ENCODE data around the gene LITAF. TPM values are rescaled to one million over a fixed set of nuclear protein-coding genes. Genes with fewer than 3 reads are reported as not detected.

The LITAF gene
- total RNA-seq, 1 experiment from 2014 or later, result 84.2 TPM

GRCh38 chr16:11588321-11589197 lies 1.8 kb upstream of the LITAF start:
- Histone ChIP-seq H3K27ac (ENCODE audit: low read depth, low read length) (no peak overlapping the region), H3K36me3 (ENCODE audit: control insufficient read depth in 1 of 2, insufficient read depth in 2 of 2, low read length in 2 of 2) (no peaks in the 10 kb centered on the region), H3K9ac (ENCODE audit: low read length) (no peak overlapping the region), H3K27me3 (ENCODE audit: insufficient read depth, low read length) (no peaks in the 10 kb centered on the region), H4K20me1 (ENCODE audit: insufficient read depth) (no peaks in the 10 kb centered on the region), H3K4me1 (ENCODE audit: control insufficient read depth in 1 of 2, insufficient read depth in 2 of 2, low read length in 2 of 2) (peaks cover 13 to 28% of the 10 kb centered on the region in 2 experiments), H2AFZ (ENCODE audit: low read depth, low read length, poor library complexity, severe bottlenecking) (no peak overlapping the region), H3K4me3 (replicated peaks in 1 of 2; ENCODE audit: low read depth in 1 of 2, low read length in 2 of 2) (no peak overlapping the region), H3K4me2 (ENCODE audit: low read length) (no peak overlapping the region), H3K9me3 (ENCODE audit: control insufficient read depth in 1 of 2, insufficient read depth in 1 of 2, low read depth in 1 of 2, low read length in 2 of 2) (no peaks in the 10 kb centered on the region), H3K79me2 (ENCODE audit: insufficient read depth, low read length) (peaks cover 31% of the 10 kb centered on the region), H3K9me2 (ENCODE audit: insufficient read depth) (no peaks in the 10 kb centered on the region)
- no TSS peak for BruUV-seq (replicated peaks)
- no peak for ATAC-seq
- CTCF ChIA-PET, result no interaction called here
- POLR2A ChIA-PET, result interaction anchor here (0.6 to 1.7 kb wide), 2 partner anchors 9 to 584 kb away, joined by 3 to 9 read pairs; no protein-coding TSS in a partner anchor
- RAD21 ChIA-PET (ENCODE audit: low non-redundant PET in 1 of 2, low total read pairs in 2 of 2, uncharacterized antibody in 2 of 2, unreplicated experiment in 2 of 2), result no interaction called here
- no peak for TF ChIP-seq CBX3 (IDR thresholded peaks at IDR 0.05; ENCODE audit: low read depth)
- TF ChIP-seq RAD21 (IDR thresholded peaks at IDR 0.05; ENCODE audit: low read depth), result no peak
- TF ChIP-seq POLR2A (IDR thresholded peaks at IDR 0.05; ENCODE audit: borderline replicate concordance, extremely low read depth, insufficient read depth, insufficient read length), result no peak
- DNase-seq (ENCODE audit: low read depth, low spot score), result no peak
- intact Hi-C loops (cut with micrococcal nuclease), result no loop called here

- DNase-seq (ENCODE audit: low read depth, low spot score), result no peak
- Histone ChIP-seq H3K27me3 (ENCODE audit: insufficient read depth, low read length) (no peaks in the 10 kb centered on the region), H3K4me2 (ENCODE audit: low read length) (peak overlapping the region; percentile 98), H2AFZ (ENCODE audit: low read depth, low read length, poor library complexity, severe bottlenecking) (peak overlapping the region; percentile 45), H3K9me2 (ENCODE audit: insufficient read depth) (no peaks in the 10 kb centered on the region), H3K9me3 (ENCODE audit: control insufficient read depth in 1 of 2, insufficient read depth in 1 of 2, low read depth in 1 of 2, low read length in 2 of 2) (no peaks in the 10 kb centered on the region), H3K27ac (ENCODE audit: low read depth, low read length) (peak overlapping the region; percentile 70), H3K9ac (ENCODE audit: low read length) (peak overlapping the region; percentile 73), H3K36me3 (ENCODE audit: control insufficient read depth in 1 of 2, insufficient read depth in 2 of 2, low read length in 2 of 2) (no peaks in the 10 kb centered on the region), H3K4me1 (ENCODE audit: control insufficient read depth in 1 of 2, insufficient read depth in 2 of 2, low read length in 2 of 2) (peaks cover 13 to 28% of the 10 kb centered on the region in 2 experiments), H3K4me3 (replicated peaks in 1 of 2; ENCODE audit: low read depth in 1 of 2, low read length in 2 of 2) (peak overlapping the region; percentile 63 to 83), H4K20me1 (ENCODE audit: insufficient read depth) (no peaks in the 10 kb centered on the region), H3K79me2 (ENCODE audit: insufficient read depth, low read length) (peaks cover 39% of the 10 kb centered on the region)
- CTCF ChIA-PET, result no interaction called here
- no peak for ATAC-seq
- POLR2A ChIA-PET, result interaction anchor here (1.7 kb wide), 1 partner anchor 10 kb away, joined by 9 read pairs; no protein-coding TSS in a partner anchor
- intact Hi-C loops (cut with micrococcal nuclease), result no loop called here
- RAD21 ChIA-PET (ENCODE audit: low non-redundant PET in 1 of 2, low total read pairs in 2 of 2, uncharacterized antibody in 2 of 2, unreplicated experiment in 2 of 2), result interaction anchor here in 1 of 2 experiments (0.7 kb wide), 1 partner anchor 69 kb away, joined by 3 read pairs; no protein-coding TSS in a partner anchor
- TSS peak; percentile 84 for BruUV-seq (replicated peaks)
- TF ChIP-seq EZH2 (IDR thresholded peaks at IDR 0.05), result no peak
- TF ChIP-seq, protein P1, sequence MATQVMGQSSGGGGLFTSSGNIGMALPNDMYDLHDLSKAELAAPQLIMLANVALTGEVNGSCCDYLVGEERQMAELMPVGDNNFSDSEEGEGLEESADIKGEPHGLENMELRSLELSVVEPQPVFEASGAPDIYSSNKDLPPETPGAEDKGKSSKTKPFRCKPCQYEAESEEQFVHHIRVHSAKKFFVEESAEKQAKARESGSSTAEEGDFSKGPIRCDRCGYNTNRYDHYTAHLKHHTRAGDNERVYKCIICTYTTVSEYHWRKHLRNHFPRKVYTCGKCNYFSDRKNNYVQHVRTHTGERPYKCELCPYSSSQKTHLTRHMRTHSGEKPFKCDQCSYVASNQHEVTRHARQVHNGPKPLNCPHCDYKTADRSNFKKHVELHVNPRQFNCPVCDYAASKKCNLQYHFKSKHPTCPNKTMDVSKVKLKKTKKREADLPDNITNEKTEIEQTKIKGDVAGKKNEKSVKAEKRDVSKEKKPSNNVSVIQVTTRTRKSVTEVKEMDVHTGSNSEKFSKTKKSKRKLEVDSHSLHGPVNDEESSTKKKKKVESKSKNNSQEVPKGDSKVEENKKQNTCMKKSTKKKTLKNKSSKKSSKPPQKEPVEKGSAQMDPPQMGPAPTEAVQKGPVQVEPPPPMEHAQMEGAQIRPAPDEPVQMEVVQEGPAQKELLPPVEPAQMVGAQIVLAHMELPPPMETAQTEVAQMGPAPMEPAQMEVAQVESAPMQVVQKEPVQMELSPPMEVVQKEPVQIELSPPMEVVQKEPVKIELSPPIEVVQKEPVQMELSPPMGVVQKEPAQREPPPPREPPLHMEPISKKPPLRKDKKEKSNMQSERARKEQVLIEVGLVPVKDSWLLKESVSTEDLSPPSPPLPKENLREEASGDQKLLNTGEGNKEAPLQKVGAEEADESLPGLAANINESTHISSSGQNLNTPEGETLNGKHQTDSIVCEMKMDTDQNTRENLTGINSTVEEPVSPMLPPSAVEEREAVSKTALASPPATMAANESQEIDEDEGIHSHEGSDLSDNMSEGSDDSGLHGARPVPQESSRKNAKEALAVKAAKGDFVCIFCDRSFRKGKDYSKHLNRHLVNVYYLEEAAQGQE (IDR thresholded peaks at IDR 0.05; ENCODE audit: low read depth), result no peak
- TF ChIP-seq ATF3 (IDR thresholded peaks at IDR 0.05), result no peak
- no peak for TF ChIP-seq POLR2A (IDR thresholded peaks at IDR 0.05; ENCODE audit: borderline replicate concordance, extremely low read depth, insufficient read depth, insufficient read length)
- no peak for TF ChIP-seq SIN3A (IDR thresholded peaks at IDR 0.05; ENCODE audit: low read depth)
- TF ChIP-seq EZH2phosphoT487 (IDR thresholded peaks at IDR 0.05; ENCODE audit: borderline replicate concordance), result no peak
- no peak for TF ChIP-seq YY1 (IDR thresholded peaks at IDR 0.05; ENCODE audit: extremely low read depth, insufficient replicate concordance, low read depth, low read length)
- TF ChIP-seq CTCF (IDR thresholded peaks at IDR 0.05 in 2 of 3, conservative IDR thresholded peaks at IDR 0.05 in 1 of 3; ENCODE audit: borderline replicate concordance in 1 of 3, insufficient read depth in 1 of 3, low read depth in 2 of 3, low read length in 2 of 3), result no peak
- no peak for TF ChIP-seq ELF1 (IDR thresholded peaks at IDR 0.05; ENCODE audit: borderline replicate concordance, low read depth)
Observed at GRCh38 chr16:11587643-11588247, 1.0 kb upstream of the LITAF start.

Data from HCT116 (cell line).